Liver (tissue), 9 donors: ENCODE measurements around the gene EOGT. TPM values are rescaled to one million over a fixed set of nuclear protein-coding genes. Genes with fewer than 3 reads are reported as not detected.

ENCODE experiments used
- DNase-seq: peaks from one replicate; pipeline ENCODE4 v3.0.0-alpha.2; 2017; ENCODE audit warnings: low spot score
- H3K27ac ChIP-seq, 2 donors: one replicate each; pipeline ENCODE4 v1.7.0; 2013; ENCODE audit warnings: inconsistent platforms in 2 of 2, low read length in 2 of 2, control low read depth in 1 of 2, low read depth in 1 of 2, mild to moderate bottlenecking in 1 of 2
- H3K27me3 ChIP-seq, 4 donors: one replicate each; pipeline versions ENCODE4 v1.6.1 to v1.7.0; 2013; ENCODE audit warnings: low read length in 3 of 4, inconsistent platforms in 1 of 4, mild to moderate bottlenecking in 1 of 4, moderate library complexity in 1 of 4; ENCODE audit not compliant: control insufficient read depth in 4 of 4, insufficient read depth in 4 of 4
- H3K36me3 ChIP-seq, 4 donors: one replicate each; pipeline versions ENCODE4 v1.6.1 to v1.7.0; 2013; ENCODE audit warnings: low read length in 3 of 4, mild to moderate bottlenecking in 3 of 4, low read depth in 1 of 4, moderate library complexity in 1 of 4; ENCODE audit not compliant: control insufficient read depth in 4 of 4, insufficient read depth in 3 of 4
- H3K4me1 ChIP-seq, 4 donors: one replicate each; pipeline versions ENCODE4 v1.6.1 to v1.7.0; 2013; ENCODE audit warnings: low read length in 3 of 4, mild to moderate bottlenecking in 3 of 4, moderate library complexity in 1 of 4; ENCODE audit not compliant: control insufficient read depth in 4 of 4, insufficient read depth in 4 of 4
- H3K4me3 ChIP-seq, 3 donors: one replicate each; pipeline versions ENCODE4 v1.6.1 to v1.7.0; 2013; ENCODE audit warnings: low read length in 3 of 3, control low read depth in 1 of 3, low read depth in 1 of 3, mild to moderate bottlenecking in 1 of 3
- H3K9ac ChIP-seq, 2 donors: one replicate each; pipeline ENCODE4 v1.7.0; 2013; ENCODE audit warnings: low read length in 2 of 2, mild to moderate bottlenecking in 2 of 2, moderate library complexity in 2 of 2, control low read depth in 1 of 2, low read depth in 1 of 2
- H3K9me3 ChIP-seq, 4 donors: one replicate each; pipeline versions ENCODE4 v1.6.1 to v1.7.0; 2013; ENCODE audit warnings: low read length in 3 of 4; ENCODE audit not compliant: control insufficient read depth in 4 of 4
- ATF3 ChIP-seq: IDR thresholded peaks from 2 replicates; pipeline ENCODE4 v1.6.1; 2016; ENCODE audit warnings: antibody characterized with exemption
- CTCF ChIP-seq: fragments of 150-350 bp; IDR thresholded peaks from 2 replicates; pipeline ENCODE4 v1.5.1; 2017; ENCODE audit warnings: improper control_type of control experiment, low read depth, low read length; ENCODE audit not compliant: missing input control
- EGR1 ChIP-seq, 2 donors: IDR thresholded peaks; 2 replicates each; pipeline ENCODE4 v1.6.1; 2016 to 2018; ENCODE audit warnings: antibody characterized with exemption in 2 of 2, low read depth in 2 of 2
- FOXA1 ChIP-seq: IDR thresholded peaks from 2 replicates; pipeline ENCODE4 v1.6.1; 2016; ENCODE audit warnings: antibody characterized with exemption
- FOXA2 ChIP-seq: IDR thresholded peaks from 2 replicates; pipeline ENCODE4 v1.6.1; 2016; ENCODE audit warnings: antibody characterized with exemption
- GABPA ChIP-seq, 2 donors: IDR thresholded peaks in 1 of 2; conservative IDR thresholded peaks in 1 of 2; 2 replicates each; pipeline ENCODE4 v1.6.1; 2016; ENCODE audit warnings: antibody characterized with exemption in 2 of 2, mild to moderate bottlenecking in 1 of 2, moderate library complexity in 1 of 2
- HNF4A ChIP-seq, 2 donors: conservative IDR thresholded peaks; 2 replicates each; pipeline ENCODE4 v1.6.1; 2016; ENCODE audit warnings: antibody characterized with exemption in 2 of 2, mild to moderate bottlenecking in 2 of 2
- HNF4G ChIP-seq: IDR thresholded peaks from 2 replicates; pipeline ENCODE4 v1.6.1; 2016; ENCODE audit warnings: antibody characterized with exemption
- JUND ChIP-seq, 2 donors: IDR thresholded peaks; 2 replicates each; pipeline ENCODE4 v1.6.1; 2016; ENCODE audit warnings: antibody characterized with exemption in 2 of 2
- MAX ChIP-seq: IDR thresholded peaks from 2 replicates; pipeline ENCODE4 v1.6.1; 2016; ENCODE audit warnings: antibody characterized with exemption
- NR2F2 ChIP-seq: IDR thresholded peaks from 2 replicates; pipeline ENCODE4 v1.6.1; 2016; ENCODE audit warnings: antibody characterized with exemption
- RAD21 ChIP-seq, 2 donors: IDR thresholded peaks; 2 replicates each; pipeline ENCODE4 v1.6.1; 2016; ENCODE audit warnings: antibody characterized with exemption in 2 of 2, mild to moderate bottlenecking in 2 of 2
- REST ChIP-seq: IDR thresholded peaks from 2 replicates; pipeline ENCODE4 v1.6.1; 2016; ENCODE audit warnings: antibody characterized with exemption, mild to moderate bottlenecking
- RXRA ChIP-seq, 2 donors: IDR thresholded peaks; 2 replicates each; pipeline ENCODE4 v1.6.1; 2017 to 2018; ENCODE audit warnings: antibody characterized with exemption in 2 of 2, mild to moderate bottlenecking in 1 of 2
- SP1 ChIP-seq: IDR thresholded peaks from 2 replicates; pipeline ENCODE4 v1.6.1; 2018; ENCODE audit warnings: antibody characterized with exemption, mild to moderate bottlenecking
- TAF1 ChIP-seq: conservative IDR thresholded peaks from 2 replicates; pipeline ENCODE4 v1.6.1; 2016; ENCODE audit warnings: antibody characterized with exemption, mild to moderate bottlenecking
- YY1 ChIP-seq: IDR thresholded peaks from 2 replicates; pipeline ENCODE4 v1.6.1; 2016; ENCODE audit warnings: antibody characterized with exemption, mild to moderate bottlenecking
- ZBTB33 ChIP-seq: IDR thresholded peaks from 2 replicates; pipeline ENCODE4 v1.6.1; 2016; ENCODE audit warnings: antibody characterized with exemption
- WGBS: extraction: QIAGEN DNeasy Blood & Tissue Kit; methylation state at CpG from one replicate; pipeline ENCODE4 v1.1.7; 2013; 5-methylcytosine and 5-hydroxymethylcytosine counted together
- polyA plus RNA-seq, 2 donors: library from polyadenylated mRNA; stranded (reverse) in 1 of 2; unstranded in 1 of 2; fragments of 200-250 nt in 1 of 2; fragments of >200 nt in 1 of 2; fragmentation: Nextera tagmentation in 1 of 2; extraction: Ambion mirVana in 1 of 2; gene quantifications; one replicate each; pipeline versions ENCODE4 v1.2.1 to v1.2.3, GENCODE V29; 2013 to 2015
- total RNA-seq, 2 donors: library from RNA; depleted of rRNA; stranded (reverse); fragments of >200 nt; gene quantifications; one replicate each; pipeline ENCODE4 v1.2.3, GENCODE V29; 2014
- donor health status: healthy.
- donor health status: healthy.
- donor health status: healthy.
- donor health status: healthy.
- donor health status: healthy.

Gene EOGT
- total and polyA plus RNA-seq, 4 donors, result 2.6 to 7.5 (median 5.1) TPM

GRCh38 chr3:68973639-68974038 lies 39.8 kb downstream of the EOGT start:
- DNase-seq, result no peak
- H3K27ac ChIP-seq, result no peak overlapping the region
- peaks cover 3 to 15% (median 9%) of the 10 kb centered on the region in 4 donors for H3K36me3 ChIP-seq
- H3K4me3 ChIP-seq, result no peak overlapping the region
- no peaks in the 10 kb centered on the region for H3K4me1 ChIP-seq
- 74% methylated on average over 7 of the region's 7 CpGs for WGBS
- no peaks in the 10 kb centered on the region for H3K9me3 ChIP-seq
- H3K9ac ChIP-seq, result no peak overlapping the region
- TF ChIP-seq EGR1 (IDR thresholded peaks at IDR 0.05; ENCODE audit: low read depth in 2 of 2) (no peak), ATF3 (no peak), NR2F2 (no peak), RAD21 (IDR thresholded peaks at IDR 0.05) (no peak), MAX (no peak), GABPA (IDR thresholded peaks at IDR 0.05 in 1 of 2, conservative IDR thresholded peaks at IDR 0.05 in 1 of 2) (no peak), CTCF (no peak), HNF4A (conservative IDR thresholded peaks at IDR 0.05) (no peak), JUND (IDR thresholded peaks at IDR 0.05) (no peak), FOXA2 (no peak), SP1 (no peak), FOXA1 (no peak), RXRA (IDR thresholded peaks at IDR 0.05) (no peak), REST (no peak), ZBTB33 (no peak), YY1 (no peak), TAF1 (no peak), HNF4G (no peak)
- peaks cover 0 to 3% (median 0%) of the 10 kb centered on the region in 4 donors for H3K27me3 ChIP-seq
